Stomach (tissue), 4 donors: Measurements from ENCODE around the gene EGFL7.

Source experiments
- EP300 ChIP-seq: sonication (generic); formaldehyde crosslinking; IDR thresholded peaks from one replicate; pipeline ENCODE4 v1.6.1; 2017; ENCODE audit warnings: antibody characterized with exemption
- POLR2A ChIP-seq, 4 donors: fragments of 450-650 bp; IDR thresholded peaks; one replicate each; pipeline ENCODE4 v1.6.1; 2016; ENCODE audit warnings: antibody characterized with exemption in 4 of 4, control low read depth in 2 of 4, mild to moderate bottlenecking in 1 of 4, moderate library complexity in 1 of 4
- POLR2AphosphoS5 ChIP-seq, 3 donors: sonication (generic); formaldehyde crosslinking; IDR thresholded peaks; one replicate each; pipeline ENCODE4 v1.6.1; 2016; ENCODE audit warnings: antibody characterized with exemption in 3 of 3
- TF ChIP-seq, protein P1 (sequence below), 7 experiments: fragments of 450-650 bp in 4 of 7; fragments of 200-600 bp in 3 of 7; sonication (generic) in 3 of 7; IDR thresholded peaks; one replicate each; pipeline ENCODE4 v1.5.1; 2016 to 2019; ENCODE audit warnings: antibody characterized with exemption in 7 of 7, control low read depth in 2 of 7, mild to moderate bottlenecking in 1 of 7

DNA sequence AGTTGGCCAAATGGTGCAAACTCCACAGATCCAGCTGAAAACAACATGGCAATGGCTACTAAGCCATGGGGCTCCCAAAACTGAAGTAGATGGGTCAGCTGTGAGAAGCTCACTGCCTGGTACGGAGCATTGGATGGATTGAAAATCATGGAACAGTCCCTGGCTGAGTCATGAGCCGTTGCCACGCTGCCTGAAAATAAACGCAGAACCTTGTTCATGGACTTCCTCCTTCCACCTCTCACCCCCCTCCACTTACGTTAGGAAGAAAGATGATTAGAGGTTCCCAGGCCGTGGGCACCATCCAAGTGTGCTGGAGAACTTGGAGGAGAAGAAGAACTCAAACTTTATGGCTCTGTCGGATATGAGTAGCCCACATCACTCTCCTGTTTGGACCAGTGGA lies 42.8 kb downstream of the EGFL7 start:
- TF ChIP-seq, protein P1, sequence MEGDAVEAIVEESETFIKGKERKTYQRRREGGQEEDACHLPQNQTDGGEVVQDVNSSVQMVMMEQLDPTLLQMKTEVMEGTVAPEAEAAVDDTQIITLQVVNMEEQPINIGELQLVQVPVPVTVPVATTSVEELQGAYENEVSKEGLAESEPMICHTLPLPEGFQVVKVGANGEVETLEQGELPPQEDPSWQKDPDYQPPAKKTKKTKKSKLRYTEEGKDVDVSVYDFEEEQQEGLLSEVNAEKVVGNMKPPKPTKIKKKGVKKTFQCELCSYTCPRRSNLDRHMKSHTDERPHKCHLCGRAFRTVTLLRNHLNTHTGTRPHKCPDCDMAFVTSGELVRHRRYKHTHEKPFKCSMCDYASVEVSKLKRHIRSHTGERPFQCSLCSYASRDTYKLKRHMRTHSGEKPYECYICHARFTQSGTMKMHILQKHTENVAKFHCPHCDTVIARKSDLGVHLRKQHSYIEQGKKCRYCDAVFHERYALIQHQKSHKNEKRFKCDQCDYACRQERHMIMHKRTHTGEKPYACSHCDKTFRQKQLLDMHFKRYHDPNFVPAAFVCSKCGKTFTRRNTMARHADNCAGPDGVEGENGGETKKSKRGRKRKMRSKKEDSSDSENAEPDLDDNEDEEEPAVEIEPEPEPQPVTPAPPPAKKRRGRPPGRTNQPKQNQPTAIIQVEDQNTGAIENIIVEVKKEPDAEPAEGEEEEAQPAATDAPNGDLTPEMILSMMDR (IDR thresholded peaks at IDR 0.05): no peak
- TF ChIP-seq EP300: no peak
- no peak for TF ChIP-seq POLR2A (IDR thresholded peaks at IDR 0.05)
- no peak for TF ChIP-seq POLR2AphosphoS5 (IDR thresholded peaks at IDR 0.05)
